WTC11 (cell line): ENCODE data around the gene NEDD4L.

ENCODE experiments used
- CBFB ChIP-seq: sonication (generic); formaldehyde crosslinking; IDR thresholded peaks from 2 replicates; pipeline ENCODE4 v1.8.1; 2022; ENCODE audit warnings: mild to moderate bottlenecking, low read depth, missing genetic modification reagents
- ESRRA ChIP-seq: sonication (generic); formaldehyde crosslinking; IDR thresholded peaks from 2 replicates; pipeline ENCODE4 v1.8.1; 2022; ENCODE audit warnings: mild to moderate bottlenecking, missing genetic modification reagents, borderline replicate concordance
- NR1H2 ChIP-seq: sonication (generic); formaldehyde crosslinking; IDR thresholded peaks from 2 replicates; pipeline ENCODE4 v1.9.0; 2021; ENCODE audit warnings: mild to moderate bottlenecking, moderate library complexity, missing genetic modification reagents
- SMAD4 ChIP-seq: sonication (generic); formaldehyde crosslinking; IDR thresholded peaks from 2 replicates; pipeline ENCODE4 v1.8.0; 2022; ENCODE audit warnings: mild to moderate bottlenecking, missing genetic modification reagents
- TF ChIP-seq, protein P1 (sequence below): sonication (generic); formaldehyde crosslinking; IDR thresholded peaks from 2 replicates; pipeline ENCODE4 v1.8.1; 2023; ENCODE audit warnings: mild to moderate bottlenecking, missing genetic modification reagents, moderate library complexity
- TF ChIP-seq, protein P2 (sequence below): sonication (generic); formaldehyde crosslinking; IDR thresholded peaks from 2 replicates; pipeline ENCODE4 v1.8.0; 2023; ENCODE audit warnings: missing genetic modification reagents, mild to moderate bottlenecking, borderline replicate concordance
- TF ChIP-seq, protein P3 (sequence below): sonication (generic); formaldehyde crosslinking; IDR thresholded peaks from 2 replicates; pipeline ENCODE4 v1.8.1; 2022; ENCODE audit warnings: low read depth, missing genetic modification reagents, borderline replicate concordance
- TF ChIP-seq, protein P4 (sequence below): fragments of 200-600 bp; IDR thresholded peaks from 2 replicates; pipeline ENCODE4 v1.8.0; 2022; ENCODE audit warnings: antibody characterized with exemption

DNA sequence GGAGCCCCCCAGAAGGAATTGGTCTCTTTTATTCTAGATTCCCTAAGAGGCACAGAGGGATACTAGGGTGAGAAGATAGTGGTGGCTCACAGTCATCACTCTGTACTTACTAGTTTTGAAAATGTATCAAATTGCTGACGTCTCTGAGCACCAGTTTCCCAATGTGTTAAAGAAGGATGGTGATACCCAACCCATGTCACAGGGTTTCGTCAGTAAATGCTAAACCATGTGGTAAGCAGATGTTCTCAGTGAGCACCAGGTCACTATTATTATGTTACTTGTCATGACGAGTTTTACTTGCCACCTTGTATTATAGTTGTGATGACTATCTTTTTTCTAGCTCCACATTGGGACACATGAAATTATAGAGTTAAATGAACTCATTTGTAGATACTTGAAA lies 54.7 kb downstream of the NEDD4L start:
- TF ChIP-seq CBFB (no peak), SMAD4 (CRISPR knock-in tag) (no peak), NR1H2 (CRISPR knock-in tag) (no peak), ESRRA (no peak)
- TF ChIP-seq, protein P1, sequence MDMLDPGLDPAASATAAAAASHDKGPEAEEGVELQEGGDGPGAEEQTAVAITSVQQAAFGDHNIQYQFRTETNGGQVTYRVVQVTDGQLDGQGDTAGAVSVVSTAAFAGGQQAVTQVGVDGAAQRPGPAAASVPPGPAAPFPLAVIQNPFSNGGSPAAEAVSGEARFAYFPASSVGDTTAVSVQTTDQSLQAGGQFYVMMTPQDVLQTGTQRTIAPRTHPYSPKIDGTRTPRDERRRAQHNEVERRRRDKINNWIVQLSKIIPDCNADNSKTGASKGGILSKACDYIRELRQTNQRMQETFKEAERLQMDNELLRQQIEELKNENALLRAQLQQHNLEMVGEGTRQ = no peak
- TF ChIP-seq, protein P2, sequence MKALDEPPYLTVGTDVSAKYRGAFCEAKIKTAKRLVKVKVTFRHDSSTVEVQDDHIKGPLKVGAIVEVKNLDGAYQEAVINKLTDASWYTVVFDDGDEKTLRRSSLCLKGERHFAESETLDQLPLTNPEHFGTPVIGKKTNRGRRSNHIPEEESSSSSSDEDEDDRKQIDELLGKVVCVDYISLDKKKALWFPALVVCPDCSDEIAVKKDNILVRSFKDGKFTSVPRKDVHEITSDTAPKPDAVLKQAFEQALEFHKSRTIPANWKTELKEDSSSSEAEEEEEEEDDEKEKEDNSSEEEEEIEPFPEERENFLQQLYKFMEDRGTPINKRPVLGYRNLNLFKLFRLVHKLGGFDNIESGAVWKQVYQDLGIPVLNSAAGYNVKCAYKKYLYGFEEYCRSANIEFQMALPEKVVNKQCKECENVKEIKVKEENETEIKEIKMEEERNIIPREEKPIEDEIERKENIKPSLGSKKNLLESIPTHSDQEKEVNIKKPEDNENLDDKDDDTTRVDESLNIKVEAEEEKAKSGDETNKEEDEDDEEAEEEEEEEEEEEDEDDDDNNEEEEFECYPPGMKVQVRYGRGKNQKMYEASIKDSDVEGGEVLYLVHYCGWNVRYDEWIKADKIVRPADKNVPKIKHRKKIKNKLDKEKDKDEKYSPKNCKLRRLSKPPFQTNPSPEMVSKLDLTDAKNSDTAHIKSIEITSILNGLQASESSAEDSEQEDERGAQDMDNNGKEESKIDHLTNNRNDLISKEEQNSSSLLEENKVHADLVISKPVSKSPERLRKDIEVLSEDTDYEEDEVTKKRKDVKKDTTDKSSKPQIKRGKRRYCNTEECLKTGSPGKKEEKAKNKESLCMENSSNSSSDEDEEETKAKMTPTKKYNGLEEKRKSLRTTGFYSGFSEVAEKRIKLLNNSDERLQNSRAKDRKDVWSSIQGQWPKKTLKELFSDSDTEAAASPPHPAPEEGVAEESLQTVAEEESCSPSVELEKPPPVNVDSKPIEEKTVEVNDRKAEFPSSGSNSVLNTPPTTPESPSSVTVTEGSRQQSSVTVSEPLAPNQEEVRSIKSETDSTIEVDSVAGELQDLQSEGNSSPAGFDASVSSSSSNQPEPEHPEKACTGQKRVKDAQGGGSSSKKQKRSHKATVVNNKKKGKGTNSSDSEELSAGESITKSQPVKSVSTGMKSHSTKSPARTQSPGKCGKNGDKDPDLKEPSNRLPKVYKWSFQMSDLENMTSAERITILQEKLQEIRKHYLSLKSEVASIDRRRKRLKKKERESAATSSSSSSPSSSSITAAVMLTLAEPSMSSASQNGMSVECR (CRISPR knock-in tag) = no peak
- TF ChIP-seq, protein P3, sequence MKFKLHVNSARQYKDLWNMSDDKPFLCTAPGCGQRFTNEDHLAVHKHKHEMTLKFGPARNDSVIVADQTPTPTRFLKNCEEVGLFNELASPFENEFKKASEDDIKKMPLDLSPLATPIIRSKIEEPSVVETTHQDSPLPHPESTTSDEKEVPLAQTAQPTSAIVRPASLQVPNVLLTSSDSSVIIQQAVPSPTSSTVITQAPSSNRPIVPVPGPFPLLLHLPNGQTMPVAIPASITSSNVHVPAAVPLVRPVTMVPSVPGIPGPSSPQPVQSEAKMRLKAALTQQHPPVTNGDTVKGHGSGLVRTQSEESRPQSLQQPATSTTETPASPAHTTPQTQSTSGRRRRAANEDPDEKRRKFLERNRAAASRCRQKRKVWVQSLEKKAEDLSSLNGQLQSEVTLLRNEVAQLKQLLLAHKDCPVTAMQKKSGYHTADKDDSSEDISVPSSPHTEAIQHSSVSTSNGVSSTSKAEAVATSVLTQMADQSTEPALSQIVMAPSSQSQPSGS (CRISPR knock-in tag) = no peak
- TF ChIP-seq, protein P4, sequence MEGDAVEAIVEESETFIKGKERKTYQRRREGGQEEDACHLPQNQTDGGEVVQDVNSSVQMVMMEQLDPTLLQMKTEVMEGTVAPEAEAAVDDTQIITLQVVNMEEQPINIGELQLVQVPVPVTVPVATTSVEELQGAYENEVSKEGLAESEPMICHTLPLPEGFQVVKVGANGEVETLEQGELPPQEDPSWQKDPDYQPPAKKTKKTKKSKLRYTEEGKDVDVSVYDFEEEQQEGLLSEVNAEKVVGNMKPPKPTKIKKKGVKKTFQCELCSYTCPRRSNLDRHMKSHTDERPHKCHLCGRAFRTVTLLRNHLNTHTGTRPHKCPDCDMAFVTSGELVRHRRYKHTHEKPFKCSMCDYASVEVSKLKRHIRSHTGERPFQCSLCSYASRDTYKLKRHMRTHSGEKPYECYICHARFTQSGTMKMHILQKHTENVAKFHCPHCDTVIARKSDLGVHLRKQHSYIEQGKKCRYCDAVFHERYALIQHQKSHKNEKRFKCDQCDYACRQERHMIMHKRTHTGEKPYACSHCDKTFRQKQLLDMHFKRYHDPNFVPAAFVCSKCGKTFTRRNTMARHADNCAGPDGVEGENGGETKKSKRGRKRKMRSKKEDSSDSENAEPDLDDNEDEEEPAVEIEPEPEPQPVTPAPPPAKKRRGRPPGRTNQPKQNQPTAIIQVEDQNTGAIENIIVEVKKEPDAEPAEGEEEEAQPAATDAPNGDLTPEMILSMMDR = no peak
